Measurements from ENCODE around the gene HOXD1. TPM values are rescaled to one million over a fixed set of nuclear protein-coding genes. Genes with fewer than 3 reads are reported as not detected.

HOXD1 gene
- under 1 TPM in 2 of 4 donors, not detected in 2; 0.85 to 0.89 TPM for total RNA-seq

DNA sequence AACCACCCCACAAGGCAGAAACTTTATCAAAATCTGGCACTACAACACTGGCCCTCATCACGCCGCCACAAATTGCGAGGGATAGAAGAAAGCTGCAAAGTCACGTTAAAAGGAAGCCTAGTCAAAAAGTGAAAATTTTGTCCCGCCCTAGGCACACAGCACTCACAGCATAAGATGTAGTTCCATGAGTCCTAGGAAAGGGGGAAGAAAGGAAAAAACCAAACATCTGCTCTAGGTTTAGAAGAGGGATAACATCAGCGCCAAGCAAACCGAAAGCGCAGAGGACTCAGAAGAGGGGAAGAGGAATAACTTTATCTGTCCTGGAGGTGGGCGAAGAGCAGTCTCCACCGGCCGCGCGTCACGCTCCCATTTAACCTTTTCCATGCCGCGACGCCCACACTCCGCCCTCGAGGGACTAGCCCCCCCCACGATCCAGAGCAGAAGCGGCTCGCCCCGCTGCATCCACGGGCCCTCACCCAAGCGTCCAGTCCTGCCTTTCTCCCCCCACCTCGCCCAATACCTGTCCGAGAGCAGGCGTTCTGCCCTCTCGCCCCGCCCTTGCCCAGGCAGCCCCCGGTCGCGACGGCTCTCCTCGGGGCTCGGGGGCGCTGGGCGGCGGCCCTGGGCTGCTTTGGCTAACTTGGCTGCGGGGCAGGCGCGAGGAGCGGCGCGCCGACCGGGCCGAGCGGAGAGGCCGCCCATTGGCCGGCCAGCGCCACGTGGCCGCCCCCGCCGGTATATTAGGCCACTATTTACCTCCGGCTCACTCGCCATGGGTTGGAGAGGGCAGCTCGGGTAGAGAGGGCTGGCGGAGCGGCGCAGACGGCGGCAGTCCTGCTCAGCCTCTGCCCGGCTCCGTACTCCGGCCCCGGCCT, at the start of gene HOXD1:
Gene HOXD1, plus strand, starts transcription at position 770 of the 875 bp plus-strand sequence. CDS start 134 bp downstream, outside the sequence.
- H3K36me3 ChIP-seq = no peaks in the 10 kb centered on the region
- H3K4me1 ChIP-seq = peaks cover 24% of the 10 kb centered on the region
- H3K4me3 ChIP-seq = peak within 1 kb of the TSS; percentile 62
- WGBS = 1% methylated on average over 43 of the region's 68 CpGs
- peaks cover 86% of the 10 kb centered on the region for H3K27me3 ChIP-seq
- TF ChIP-seq EP300 (IDR thresholded peaks at IDR 0.05) (no peak), POLR2A (IDR thresholded peaks at IDR 0.05) (no peak), POLR2AphosphoS5 (IDR thresholded peaks at IDR 0.05) (no peak), CTCF (IDR thresholded peaks at IDR 0.05) (no peak)
- no peak within 1 kb of the TSS for H3K27ac ChIP-seq
- DNase-seq (ENCODE audit: low spot score in 2 of 2) = peak in 1 of 2 donors; percentile 64
- H3K9me3 ChIP-seq = no peaks in the 10 kb centered on the region

DNA sequence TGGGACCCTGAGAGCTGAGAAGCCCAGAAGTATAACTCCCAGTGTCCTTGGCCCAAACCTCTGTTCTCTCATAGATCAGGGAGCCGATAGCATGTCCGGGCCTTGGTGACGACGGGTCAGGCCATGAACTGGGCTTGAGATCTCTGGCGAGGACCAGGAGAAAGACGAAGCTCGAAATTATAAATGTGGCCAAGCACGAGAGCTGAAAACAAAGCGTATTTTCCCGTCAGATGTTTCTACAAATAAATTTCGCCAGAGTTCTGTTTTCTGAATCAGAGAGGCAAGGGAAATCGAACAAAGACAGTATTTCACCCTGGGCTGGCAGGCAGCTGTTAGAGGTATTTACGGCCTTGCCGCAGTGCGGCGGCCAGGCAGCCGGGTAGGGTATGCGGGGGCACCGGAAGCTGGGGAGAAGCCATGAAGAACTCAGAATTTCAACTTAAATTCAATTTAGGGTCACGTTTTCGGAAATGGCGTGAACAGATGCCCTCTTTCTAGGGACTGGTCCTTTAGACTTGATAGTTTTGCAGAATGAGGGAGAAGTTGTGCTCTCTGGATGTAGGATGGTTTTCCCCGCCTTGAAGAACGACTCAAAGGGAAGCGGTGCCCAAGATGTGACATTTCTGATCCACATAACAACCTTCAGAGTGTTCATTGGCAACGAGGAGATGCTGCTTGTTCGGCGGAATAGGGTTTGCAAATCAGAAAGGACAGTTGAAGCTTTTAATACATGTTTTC, 49.4 kb upstream of the HOXD1 start:
- peak overlapping the region; percentile 61 for H3K4me3 ChIP-seq
- peak; percentile 56 to 68 for DNase-seq (ENCODE audit: low spot score in 2 of 2)
- TF ChIP-seq POLR2AphosphoS5 (IDR thresholded peaks at IDR 0.05) (no peak), POLR2A (IDR thresholded peaks at IDR 0.05) (no peak), CTCF (IDR thresholded peaks at IDR 0.05) (no peak), EP300 (IDR thresholded peaks at IDR 0.05) (no peak)
- 47% methylated on average over 28 of the region's 28 CpGs for WGBS
- H3K9me3 ChIP-seq = no peaks in the 10 kb centered on the region
- H3K4me1 ChIP-seq = peaks cover 50% of the 10 kb centered on the region
- no peaks in the 10 kb centered on the region for H3K36me3 ChIP-seq
- peaks cover 89% of the 10 kb centered on the region for H3K27me3 ChIP-seq
- peak overlapping the region; percentile 78 for H3K27ac ChIP-seq

DNA sequence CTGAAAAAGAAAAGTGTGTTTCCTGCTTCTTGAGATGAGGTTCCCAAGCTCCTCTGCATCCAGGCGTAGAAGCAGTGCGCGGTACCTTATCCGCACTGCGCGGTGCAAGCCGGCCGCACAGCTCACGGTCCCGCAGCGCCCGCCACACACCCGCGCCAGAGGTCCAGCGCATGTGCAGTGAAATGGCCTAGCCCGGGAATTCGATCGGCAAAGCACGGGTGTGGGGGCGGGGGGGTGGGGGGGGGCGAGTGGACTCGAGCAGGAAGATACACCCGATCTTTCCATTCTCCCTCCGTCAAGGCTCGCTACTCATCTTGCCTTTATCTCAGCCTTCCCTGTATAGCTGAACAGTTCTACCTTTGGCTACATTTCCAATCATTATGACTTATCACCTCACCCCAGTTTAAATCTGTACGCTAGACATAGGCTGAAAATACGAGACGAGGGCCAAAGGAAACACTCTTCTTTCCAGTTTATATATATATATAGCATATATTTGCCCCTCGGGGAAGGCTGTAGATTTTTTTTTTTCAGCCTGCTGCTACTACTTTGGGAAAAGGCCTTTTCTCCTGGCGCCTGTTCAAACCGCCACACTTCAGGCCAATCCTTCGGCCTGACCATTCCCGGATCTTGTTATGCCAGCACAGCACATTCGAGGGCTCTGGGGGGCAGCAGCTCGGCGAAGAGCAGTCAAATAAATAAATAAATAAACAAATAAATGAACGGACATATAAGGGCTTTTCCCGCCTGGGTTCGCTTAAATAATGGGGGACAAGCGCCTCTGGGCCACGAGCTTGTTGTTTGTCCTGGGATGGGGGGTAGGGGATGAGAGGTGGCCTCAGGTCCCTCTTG, 48.6 kb upstream of the HOXD1 start:
- TF ChIP-seq EP300 (IDR thresholded peaks at IDR 0.05) (no peak), CTCF (IDR thresholded peaks at IDR 0.05) (no peak), POLR2A (IDR thresholded peaks at IDR 0.05) (no peak), POLR2AphosphoS5 (IDR thresholded peaks at IDR 0.05) (no peak)
- no peaks in the 10 kb centered on the region for H3K36me3 ChIP-seq
- H3K4me1 ChIP-seq = peaks cover 48% of the 10 kb centered on the region
- no peaks in the 10 kb centered on the region for H3K9me3 ChIP-seq
- H3K27ac ChIP-seq = peak overlapping the region; percentile 78
- H3K27me3 ChIP-seq = peaks cover 86% of the 10 kb centered on the region
- DNase-seq (ENCODE audit: low spot score in 2 of 2) = peak; percentile 69 to 72
- 17% methylated on average over 25 of the region's 41 CpGs for WGBS
- peak overlapping the region; percentile 61 for H3K4me3 ChIP-seq

- H3K4me1 ChIP-seq = peaks cover 39% of the 10 kb centered on the region
- no peaks in the 10 kb centered on the region for H3K9me3 ChIP-seq
- no peaks in the 10 kb centered on the region for H3K36me3 ChIP-seq
- WGBS = 22% methylated on average over 13 of the region's 48 CpGs
- peaks cover 82% of the 10 kb centered on the region for H3K27me3 ChIP-seq
- peak; percentile 73 to 92 for TF ChIP-seq CTCF (IDR thresholded peaks at IDR 0.05)
- TF ChIP-seq POLR2A (IDR thresholded peaks at IDR 0.05) = no peak
- TF ChIP-seq POLR2AphosphoS5 (IDR thresholded peaks at IDR 0.05) = peak in 1 of 3 donors; percentile 21
- peak overlapping the region; percentile 61 for H3K4me3 ChIP-seq
- peak overlapping the region; percentile 78 for H3K27ac ChIP-seq
- DNase-seq (ENCODE audit: low spot score in 2 of 2) = peak; percentile 84 to 86
These were observed 47.8 kb upstream of the HOXD1 start for GRCh38 chr2:176140513-176141317.

Data from suprapubic skin (tissue), 4 donors.